ENCODE measurements around the gene SDK1. TPM values are rescaled to one million over a fixed set of nuclear protein-coding genes. Genes with fewer than 3 reads are reported as not detected.

The SDK1 gene
- total and polyA plus RNA-seq, 2 experiments from 2014 or later = not detected

DNA sequence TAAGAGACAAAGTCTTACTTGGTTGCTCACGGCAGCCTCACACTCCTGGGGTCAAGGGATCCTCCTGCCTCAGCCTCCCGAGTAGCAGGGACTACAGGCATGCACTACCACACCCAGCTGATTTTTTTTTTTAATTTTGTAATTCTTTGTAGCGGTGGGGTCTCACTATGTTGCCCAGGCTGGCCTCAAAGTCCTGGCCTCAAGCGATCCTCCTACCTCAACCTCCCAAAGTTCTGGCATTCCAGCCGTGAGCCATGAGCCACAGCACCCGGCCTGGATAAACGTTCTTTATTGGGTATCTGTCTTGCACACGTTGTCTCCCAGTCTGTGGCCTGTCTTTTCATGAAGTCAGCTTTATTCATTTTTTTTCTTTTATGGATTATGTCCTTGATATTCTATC, 744.9 kb downstream of the SDK1 start:
- no peaks in the 10 kb centered on the region for H3K79me2 ChIP-seq (ENCODE audit: insufficient read depth)
- no peak overlapping the region for H2AFZ ChIP-seq
- no peak for DNase-seq
- H3K4me1 ChIP-seq (ENCODE audit: insufficient read depth) = no peaks in the 10 kb centered on the region
- no peaks in the 10 kb centered on the region for H3K9me2 ChIP-seq (ENCODE audit: insufficient read depth)
- no peaks in the 10 kb centered on the region for H3K9me3 ChIP-seq (ENCODE audit: low read depth)
- TF ChIP-seq EZH2 (IDR thresholded peaks at IDR 0.05; ENCODE audit: insufficient read depth, poor library complexity, severe bottlenecking) (no peak), EZH2phosphoT487 (IDR thresholded peaks at IDR 0.05; ENCODE audit: insufficient read depth, low read depth) (no peak)
- in situ Hi-C loops (cut with MboI) = no loop called here
- H3K36me3 ChIP-seq (ENCODE audit: low read depth) = no peaks in the 10 kb centered on the region
- 41 to 43% methylated on average over 8 of the region's 8 CpGs for WGBS, 2 experiments (ENCODE audit: low coverage in 1 of 2, low lambda C conversion rate in 2 of 2, missing lambda C conversion rate in 2 of 2)
- H4K20me1 ChIP-seq (ENCODE audit: insufficient read depth) = no peaks in the 10 kb centered on the region
- no peaks in the 10 kb centered on the region for H3K27me3 ChIP-seq (replicated peaks; ENCODE audit: insufficient read depth)
- no peaks in the 10 kb centered on the region for H3F3A ChIP-seq (ENCODE audit: insufficient read depth)
- H3K27ac ChIP-seq = no peak overlapping the region
- H3K4me3 ChIP-seq = no peak overlapping the region
- H3K4me2 ChIP-seq (ENCODE audit: unreplicated experiment) = no peak overlapping the region
- no peak overlapping the region for H3K9ac ChIP-seq

DNA sequence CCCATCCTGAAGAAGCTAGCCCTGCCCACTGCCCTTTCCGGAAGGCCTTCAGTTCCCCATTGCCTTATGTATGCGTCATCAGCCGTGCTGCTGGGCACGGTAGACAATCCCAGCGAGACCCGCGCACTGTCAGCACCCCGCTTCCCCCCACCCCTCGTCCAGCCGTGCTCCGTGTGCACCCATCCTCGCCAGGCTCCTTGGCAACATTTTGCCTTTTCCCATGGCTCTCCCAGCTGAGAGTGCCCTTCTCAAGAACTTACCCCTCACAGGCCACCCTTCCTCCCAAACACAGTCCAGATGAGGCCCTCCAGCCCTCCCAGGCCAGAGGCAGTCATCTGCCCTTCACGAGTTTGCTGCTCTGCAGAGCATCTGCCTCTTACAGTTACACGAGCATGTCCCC, 747.3 kb downstream of the SDK1 start:
- Histone ChIP-seq H3K36me3 (ENCODE audit: low read depth) (no peaks in the 10 kb centered on the region), H3F3A (ENCODE audit: insufficient read depth) (no peaks in the 10 kb centered on the region), H4K20me1 (ENCODE audit: insufficient read depth) (no peaks in the 10 kb centered on the region), H3K9me3 (ENCODE audit: low read depth) (no peaks in the 10 kb centered on the region), H3K4me2 (ENCODE audit: unreplicated experiment) (no peak overlapping the region), H3K27ac (no peak overlapping the region), H3K9ac (no peak overlapping the region), H3K79me2 (ENCODE audit: insufficient read depth) (no peaks in the 10 kb centered on the region), H2AFZ (no peak overlapping the region), H3K4me1 (ENCODE audit: insufficient read depth) (no peaks in the 10 kb centered on the region), H3K4me3 (no peak overlapping the region), H3K27me3 (replicated peaks; ENCODE audit: insufficient read depth) (no peaks in the 10 kb centered on the region), H3K9me2 (ENCODE audit: insufficient read depth) (no peaks in the 10 kb centered on the region)
- TF ChIP-seq EZH2 (IDR thresholded peaks at IDR 0.05; ENCODE audit: insufficient read depth, poor library complexity, severe bottlenecking) (no peak), EZH2phosphoT487 (IDR thresholded peaks at IDR 0.05; ENCODE audit: insufficient read depth, low read depth) (no peak)
- in situ Hi-C loops (cut with MboI) = no loop called here
- no peak for DNase-seq
- WGBS, 2 experiments (ENCODE audit: low coverage in 1 of 2, low lambda C conversion rate in 2 of 2, missing lambda C conversion rate in 2 of 2) = 56 to 65% methylated on average over 14 of the region's 14 CpGs

DNA sequence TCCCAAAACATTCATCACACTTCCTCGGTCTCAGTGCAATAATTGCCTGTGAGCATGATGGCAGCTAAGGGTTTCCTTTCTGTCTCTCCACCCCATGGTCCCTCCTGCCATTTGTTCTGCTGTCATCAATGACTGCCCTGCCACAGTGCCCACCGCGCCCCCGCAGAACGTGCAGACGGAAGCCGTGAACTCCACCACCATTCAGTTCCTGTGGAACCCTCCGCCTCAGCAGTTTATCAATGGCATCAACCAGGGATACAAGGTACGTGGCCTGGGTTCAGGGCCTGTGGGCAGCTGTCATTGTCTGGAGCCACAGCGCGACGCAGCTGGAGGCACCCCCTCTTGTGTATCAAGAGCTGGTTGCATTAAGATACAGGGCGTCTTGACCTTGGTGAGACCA, 748.1 kb downstream of the SDK1 start:
- TF ChIP-seq EZH2phosphoT487 (IDR thresholded peaks at IDR 0.05; ENCODE audit: insufficient read depth, low read depth) = no peak
- TF ChIP-seq EZH2 (IDR thresholded peaks at IDR 0.05; ENCODE audit: insufficient read depth, poor library complexity, severe bottlenecking) = no peak

DNA sequence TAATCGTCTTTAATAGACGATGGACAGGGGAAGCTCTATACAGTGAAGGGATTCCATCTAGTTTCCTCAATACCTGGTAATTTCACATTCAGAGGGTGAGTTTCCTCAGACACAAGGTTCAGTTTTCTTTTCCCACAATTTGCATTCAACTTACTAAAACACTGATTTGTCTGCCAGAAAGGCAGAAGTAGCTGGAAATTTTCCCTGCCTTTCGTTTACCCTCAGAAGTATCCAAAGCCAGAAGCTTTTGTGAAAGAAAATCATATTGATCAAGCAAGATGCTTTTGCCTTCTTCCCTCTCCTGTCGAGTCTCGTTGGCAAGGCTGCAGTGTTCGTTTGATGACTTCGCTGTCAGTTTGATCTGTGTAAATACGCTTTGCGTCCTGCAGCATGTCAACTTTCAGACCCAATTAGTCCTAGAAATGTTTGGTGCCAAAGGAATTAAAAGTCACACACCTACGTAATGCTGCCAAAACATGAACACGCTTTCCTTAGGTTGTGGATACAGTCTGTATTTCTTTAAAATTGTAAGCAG, 749.1 kb downstream of the SDK1 start:
- Histone ChIP-seq H3K27me3 (replicated peaks; ENCODE audit: insufficient read depth) (no peaks in the 10 kb centered on the region), H3F3A (ENCODE audit: insufficient read depth) (no peaks in the 10 kb centered on the region), H3K4me1 (ENCODE audit: insufficient read depth) (no peaks in the 10 kb centered on the region), H3K36me3 (ENCODE audit: low read depth) (no peaks in the 10 kb centered on the region), H3K9me2 (ENCODE audit: insufficient read depth) (no peaks in the 10 kb centered on the region), H2AFZ (no peak overlapping the region), H3K4me2 (ENCODE audit: unreplicated experiment) (no peak overlapping the region), H3K79me2 (ENCODE audit: insufficient read depth) (no peaks in the 10 kb centered on the region), H3K9ac (no peak overlapping the region), H3K4me3 (no peak overlapping the region), H3K27ac (no peak overlapping the region), H4K20me1 (ENCODE audit: insufficient read depth) (no peaks in the 10 kb centered on the region), H3K9me3 (ENCODE audit: low read depth) (peaks cover 3% of the 10 kb centered on the region)
- DNase-seq = no peak
- in situ Hi-C loops (cut with MboI) = no loop called here
- TF ChIP-seq EZH2 (IDR thresholded peaks at IDR 0.05; ENCODE audit: insufficient read depth, poor library complexity, severe bottlenecking) (no peak), EZH2phosphoT487 (IDR thresholded peaks at IDR 0.05; ENCODE audit: insufficient read depth, low read depth) (no peak)
- 63 to 64% methylated on average over 11 of the region's 11 CpGs for WGBS, 2 experiments (ENCODE audit: low coverage in 1 of 2, low lambda C conversion rate in 2 of 2, missing lambda C conversion rate in 2 of 2)

More for the DNA sequence above, 748.1 kb downstream of the SDK1 start:
- Histone ChIP-seq H3K9ac (no peak overlapping the region), H3K9me3 (ENCODE audit: low read depth) (no peaks in the 10 kb centered on the region), H3K9me2 (ENCODE audit: insufficient read depth) (no peaks in the 10 kb centered on the region), H3K27me3 (replicated peaks; ENCODE audit: insufficient read depth) (no peaks in the 10 kb centered on the region), H3K27ac (no peak overlapping the region), H3K4me2 (ENCODE audit: unreplicated experiment) (no peak overlapping the region), H3F3A (ENCODE audit: insufficient read depth) (no peaks in the 10 kb centered on the region), H3K4me3 (no peak overlapping the region), H3K79me2 (ENCODE audit: insufficient read depth) (no peaks in the 10 kb centered on the region), H3K36me3 (ENCODE audit: low read depth) (no peaks in the 10 kb centered on the region), H3K4me1 (ENCODE audit: insufficient read depth) (no peaks in the 10 kb centered on the region), H4K20me1 (ENCODE audit: insufficient read depth) (no peaks in the 10 kb centered on the region), H2AFZ (no peak overlapping the region)
- 72 to 84% methylated on average over 10 to 13 of the region's 13 CpGs for WGBS, 2 experiments (ENCODE audit: low coverage in 1 of 2, low lambda C conversion rate in 2 of 2, missing lambda C conversion rate in 2 of 2)
- DNase-seq = no peak
- in situ Hi-C loops (cut with MboI) = no loop called here

DNA sequence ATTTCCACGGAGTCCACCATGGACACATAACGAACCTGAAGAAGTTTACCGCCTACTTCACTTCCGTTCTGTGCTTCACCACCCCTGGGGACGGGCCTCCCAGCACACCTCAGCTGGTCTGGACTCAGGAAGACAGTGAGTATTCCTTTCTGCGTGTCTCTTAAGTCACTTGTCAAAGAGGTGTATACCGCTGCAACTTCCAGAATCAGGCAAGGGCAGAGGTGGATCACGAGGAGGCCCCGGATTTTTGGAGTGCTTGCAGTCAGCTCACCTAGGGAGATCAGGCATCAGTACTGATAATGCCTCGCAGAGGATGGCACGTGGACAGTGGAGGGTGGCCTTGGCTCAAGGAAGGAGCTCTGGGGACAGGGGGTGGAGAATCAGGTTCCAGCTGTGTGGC, 750.6 kb downstream of the SDK1 start:
- Histone ChIP-seq H3K27me3 (replicated peaks; ENCODE audit: insufficient read depth) (no peaks in the 10 kb centered on the region), H3K9me3 (ENCODE audit: low read depth) (peaks cover 3% of the 10 kb centered on the region), H3K36me3 (ENCODE audit: low read depth) (no peaks in the 10 kb centered on the region), H3K4me2 (ENCODE audit: unreplicated experiment) (no peak overlapping the region), H3K4me1 (ENCODE audit: insufficient read depth) (no peaks in the 10 kb centered on the region), H3F3A (ENCODE audit: insufficient read depth) (no peaks in the 10 kb centered on the region), H4K20me1 (ENCODE audit: insufficient read depth) (no peaks in the 10 kb centered on the region), H3K27ac (no peak overlapping the region), H3K79me2 (ENCODE audit: insufficient read depth) (no peaks in the 10 kb centered on the region), H2AFZ (no peak overlapping the region), H3K4me3 (no peak overlapping the region), H3K9ac (no peak overlapping the region), H3K9me2 (ENCODE audit: insufficient read depth) (no peaks in the 10 kb centered on the region)
- in situ Hi-C loops (cut with MboI) = no loop called here
- 52 to 54% methylated on average over 11 of the region's 11 CpGs for WGBS, 2 experiments (ENCODE audit: low coverage in 1 of 2, low lambda C conversion rate in 2 of 2, missing lambda C conversion rate in 2 of 2)
- no peak for DNase-seq
- TF ChIP-seq EZH2phosphoT487 (IDR thresholded peaks at IDR 0.05; ENCODE audit: insufficient read depth, low read depth) (no peak), EZH2 (IDR thresholded peaks at IDR 0.05; ENCODE audit: insufficient read depth, poor library complexity, severe bottlenecking) (no peak)

Measured in GM23248 (cell line).